ENCODE data around the gene PAGE4. TPM values are rescaled to one million over a fixed set of nuclear protein-coding genes. Genes with fewer than 3 reads are reported as not detected.

The PAGE4 gene
- total and polyA plus RNA-seq, 2 of the 13 experiments (the other 11 are each of a cell fraction or from before 2014, with no cell fraction given) = 1.1 TPM; not detected in 1

DNA sequence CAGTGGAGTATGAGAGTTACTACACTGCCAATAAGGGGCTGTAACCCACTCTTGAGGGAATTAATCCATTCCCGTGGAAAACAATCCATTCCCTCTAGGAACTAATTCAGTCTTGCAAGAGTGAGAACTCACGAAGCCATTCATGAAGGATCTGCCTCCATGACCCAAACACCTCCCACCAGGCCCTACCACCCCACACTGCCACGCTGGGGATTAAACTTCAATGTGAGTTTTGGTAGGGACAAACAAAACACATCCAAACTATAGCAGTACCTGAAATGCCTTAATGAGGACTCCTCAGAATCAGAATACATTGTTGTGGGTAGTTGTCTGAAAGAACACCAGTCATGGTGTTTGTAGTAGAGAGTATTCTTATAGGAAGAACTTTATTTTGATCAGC, 19.2 kb downstream of the PAGE4 start:
- Histone ChIP-seq H3K4me2 (ENCODE audit: low read depth, low read length) (no peak overlapping the region), H3K9me3 (ENCODE audit: low read length) (no peaks in the 10 kb centered on the region), H3K27ac (ENCODE audit: extremely low read length, insufficient read depth, low read length) (no peak overlapping the region), H3K4me3 (replicated peaks in 1 of 3; ENCODE audit: insufficient read depth in 1 of 3, low read depth in 2 of 3, low read length in 3 of 3) (no peak overlapping the region), H2AFZ (ENCODE audit: low read length) (no peak overlapping the region), H3K9ac (ENCODE audit: insufficient read depth, low read depth, low read length) (no peak overlapping the region), H4K20me1 (ENCODE audit: insufficient read depth, low read length) (no peaks in the 10 kb centered on the region), H3K27me3 (ENCODE audit: control insufficient read depth in 1 of 2, insufficient read depth in 2 of 2, low read length in 2 of 2) (no peaks in the 10 kb centered on the region), H3K36me3 (replicated peaks in 1 of 2; ENCODE audit: control insufficient read depth in 1 of 2, insufficient read depth in 2 of 2, low read length in 2 of 2) (no peaks in the 10 kb centered on the region), H3K79me2 (ENCODE audit: insufficient read depth, low read length) (no peaks in the 10 kb centered on the region), H3K4me1 (ENCODE audit: insufficient read depth, low read length) (peaks cover 16% of the 10 kb centered on the region)
- in situ Hi-C loops (cut with HindIII; ENCODE audit: extremely low pct_ligation_motif_present, low pct_unique_long_range_greater_than_20kb) (no loop called here), intact Hi-C loops (cut with micrococcal nuclease; ENCODE audit: unreplicated experiment) (no loop called here)
- WGBS (ENCODE audit: low lambda C conversion rate) = 94% methylated on average over 2 of the region's 3 CpGs
- ChIA-PET CTCF (ENCODE audit: low intra/inter-chr PET ratio, low total read pairs) (no interaction called here), POLR2A (no interaction called here)
- BruUV-seq (replicated peaks) = no TSS peak
- DNase-seq (ENCODE audit: low spot score) (no peak), ATAC-seq (no peak), FAIRE-seq (no peak)
- TF ChIP-seq ADNP (CRISPR knock-in tag; IDR thresholded peaks at IDR 0.05) (no peak), ZNF557 (CRISPR knock-in tag; IDR thresholded peaks at IDR 0.05) (no peak), ARHGAP35 (CRISPR knock-in tag; IDR thresholded peaks at IDR 0.05; ENCODE audit: borderline replicate concordance) (no peak), MIXL1 (CRISPR knock-in tag; IDR thresholded peaks at IDR 0.05) (no peak), NR2F1 (CRISPR knock-in tag; IDR thresholded peaks at IDR 0.05) (no peak)
- TF ChIP-seq, protein P1, sequence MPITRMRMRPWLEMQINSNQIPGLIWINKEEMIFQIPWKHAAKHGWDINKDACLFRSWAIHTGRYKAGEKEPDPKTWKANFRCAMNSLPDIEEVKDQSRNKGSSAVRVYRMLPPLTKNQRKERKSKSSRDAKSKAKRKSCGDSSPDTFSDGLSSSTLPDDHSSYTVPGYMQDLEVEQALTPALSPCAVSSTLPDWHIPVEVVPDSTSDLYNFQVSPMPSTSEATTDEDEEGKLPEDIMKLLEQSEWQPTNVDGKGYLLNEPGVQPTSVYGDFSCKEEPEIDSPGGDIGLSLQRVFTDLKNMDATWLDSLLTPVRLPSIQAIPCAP (CRISPR knock-in tag; IDR thresholded peaks at IDR 0.05; ENCODE audit: low read depth) = no peak
- TF ChIP-seq, protein P2, sequence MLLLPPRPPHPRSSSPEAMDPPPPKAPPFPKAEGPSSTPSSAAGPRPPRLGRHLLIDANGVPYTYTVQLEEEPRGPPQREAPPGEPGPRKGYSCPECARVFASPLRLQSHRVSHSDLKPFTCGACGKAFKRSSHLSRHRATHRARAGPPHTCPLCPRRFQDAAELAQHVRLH (CRISPR knock-in tag; IDR thresholded peaks at IDR 0.05; ENCODE audit: borderline replicate concordance, low read depth) = no peak
- TF ChIP-seq, protein P3, sequence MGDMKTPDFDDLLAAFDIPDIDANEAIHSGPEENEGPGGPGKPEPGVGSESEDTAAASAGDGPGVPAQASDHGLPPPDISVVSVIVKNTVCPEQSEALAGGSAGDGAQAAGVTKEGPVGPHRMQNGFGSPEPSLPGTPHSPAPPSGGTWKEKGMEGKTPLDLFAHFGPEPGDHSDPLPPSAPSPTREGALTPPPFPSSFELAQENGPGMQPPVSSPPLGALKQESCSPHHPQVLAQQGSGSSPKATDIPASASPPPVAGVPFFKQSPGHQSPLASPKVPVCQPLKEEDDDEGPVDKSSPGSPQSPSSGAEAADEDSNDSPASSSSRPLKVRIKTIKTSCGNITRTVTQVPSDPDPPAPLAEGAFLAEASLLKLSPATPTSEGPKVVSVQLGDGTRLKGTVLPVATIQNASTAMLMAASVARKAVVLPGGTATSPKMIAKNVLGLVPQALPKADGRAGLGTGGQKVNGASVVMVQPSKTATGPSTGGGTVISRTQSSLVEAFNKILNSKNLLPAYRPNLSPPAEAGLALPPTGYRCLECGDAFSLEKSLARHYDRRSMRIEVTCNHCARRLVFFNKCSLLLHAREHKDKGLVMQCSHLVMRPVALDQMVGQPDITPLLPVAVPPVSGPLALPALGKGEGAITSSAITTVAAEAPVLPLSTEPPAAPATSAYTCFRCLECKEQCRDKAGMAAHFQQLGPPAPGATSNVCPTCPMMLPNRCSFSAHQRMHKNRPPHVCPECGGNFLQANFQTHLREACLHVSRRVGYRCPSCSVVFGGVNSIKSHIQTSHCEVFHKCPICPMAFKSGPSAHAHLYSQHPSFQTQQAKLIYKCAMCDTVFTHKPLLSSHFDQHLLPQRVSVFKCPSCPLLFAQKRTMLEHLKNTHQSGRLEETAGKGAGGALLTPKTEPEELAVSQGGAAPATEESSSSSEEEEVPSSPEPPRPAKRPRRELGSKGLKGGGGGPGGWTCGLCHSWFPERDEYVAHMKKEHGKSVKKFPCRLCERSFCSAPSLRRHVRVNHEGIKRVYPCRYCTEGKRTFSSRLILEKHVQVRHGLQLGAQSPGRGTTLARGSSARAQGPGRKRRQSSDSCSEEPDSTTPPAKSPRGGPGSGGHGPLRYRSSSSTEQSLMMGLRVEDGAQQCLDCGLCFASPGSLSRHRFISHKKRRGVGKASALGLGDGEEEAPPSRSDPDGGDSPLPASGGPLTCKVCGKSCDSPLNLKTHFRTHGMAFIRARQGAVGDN (CRISPR knock-in tag; IDR thresholded peaks at IDR 0.05) = no peak
